GM23248 (cell line): Measurements from ENCODE around the gene LPO.

Source experiments
- EZH2 ChIP-seq: fragments of 200-600 bp; sonication (generic); IDR thresholded peaks from 2 replicates; pipeline ENCODE4 v1.6.1; 2018; ENCODE audit warnings: antibody characterized with exemption, mild to moderate bottlenecking; ENCODE audit not compliant: insufficient read depth, poor library complexity, severe bottlenecking
- EZH2phosphoT487 ChIP-seq: fragments of 200-600 bp; sonication (generic); IDR thresholded peaks from 2 replicates; pipeline ENCODE4 v1.6.1; 2018; ENCODE audit warnings: antibody characterized with exemption, moderate library complexity, mild to moderate bottlenecking, low read depth; ENCODE audit not compliant: insufficient read depth

DNA sequence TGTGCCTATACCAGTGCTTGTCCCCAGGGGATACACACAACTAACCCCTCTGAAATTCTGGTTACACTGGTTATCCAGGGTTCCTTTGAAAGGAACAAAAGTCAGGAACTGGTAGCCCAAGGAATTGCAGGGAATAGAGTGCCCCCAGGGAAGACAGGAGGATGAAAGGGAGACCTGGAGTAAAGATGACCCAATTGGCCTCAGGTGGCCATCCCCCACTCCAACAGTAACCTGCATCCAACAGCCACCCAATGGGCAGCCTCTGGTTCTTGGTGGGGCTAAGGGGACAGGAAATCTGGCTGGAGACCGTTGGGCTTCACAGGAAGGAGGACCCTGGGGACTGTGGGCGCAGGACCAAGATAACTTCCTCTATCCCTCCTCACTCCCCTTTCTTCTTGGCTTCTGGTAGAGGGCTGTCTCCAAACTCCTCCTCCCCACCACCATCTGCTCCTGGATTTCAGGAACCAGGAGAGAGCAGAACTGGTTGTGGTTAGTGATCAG is 43.2 kb downstream of the LPO start:
- TF ChIP-seq EZH2 (no peak), EZH2phosphoT487 (no peak)
